ENCODE measurements around the gene EMP3. TPM values are rescaled to one million over a fixed set of nuclear protein-coding genes. Genes with fewer than 3 reads are reported as not detected.

EMP3 gene
- total and polyA plus RNA-seq, 9 of the 15 experiments (the other 6 are each of a cell fraction or from before 2014, with no cell fraction given), result 123 to 386 (median 296) TPM

- TF ChIP-seq MAX (CRISPR knock-in tag; IDR thresholded peaks at IDR 0.05), result no peak
- no peak for TF ChIP-seq POLR2AphosphoS5 (IDR thresholded peaks at IDR 0.05; ENCODE audit: control insufficient read depth, insufficient read depth, low read depth, low read length)
Observed at GRCh38 chr19:48296963-48297734, 28.2 kb upstream of the EMP3 start (continued).

- 59% methylated on average over 16 of the region's 16 CpGs for WGBS (ENCODE audit: insufficient coverage, low coverage, missing lambda C conversion rate)
- POLR2A ChIA-PET, result interaction anchor here (0.6 kb wide), 1 partner anchor 321 kb away, joined by 3 read pairs; the partner anchor contains the start of gene SPHK2
- H3K4me2 ChIP-seq (ENCODE audit: insufficient read depth, low read length), result no peak overlapping the region
- TF ChIP-seq ZKSCAN8 (CRISPR knock-in tag; IDR thresholded peaks at IDR 0.05) (no peak), KLF10 (CRISPR knock-in tag; IDR thresholded peaks at IDR 0.05) (no peak), ILF3 (IDR thresholded peaks at IDR 0.05; ENCODE audit: borderline replicate concordance) (no peak), TSHZ1 (CRISPR knock-in tag; IDR thresholded peaks at IDR 0.05) (no peak), PCBP2 (IDR thresholded peaks at IDR 0.05; ENCODE audit: low read depth, low read length, poor library complexity, severe bottlenecking) (no peak), JUN (IDR thresholded peaks at IDR 0.05; ENCODE audit: borderline replicate concordance, low read depth, low read length) (no peak), JUN (CRISPR knock-in tag; IDR thresholded peaks at IDR 0.05; ENCODE audit: borderline replicate concordance) (no peak), ZBTB5 (IDR thresholded peaks at IDR 0.05) (no peak), L3MBTL2 (IDR thresholded peaks at IDR 0.05) (no peak), ZNF24 (IDR thresholded peaks at IDR 0.05) (no peak)
- TF ChIP-seq, protein P1, sequence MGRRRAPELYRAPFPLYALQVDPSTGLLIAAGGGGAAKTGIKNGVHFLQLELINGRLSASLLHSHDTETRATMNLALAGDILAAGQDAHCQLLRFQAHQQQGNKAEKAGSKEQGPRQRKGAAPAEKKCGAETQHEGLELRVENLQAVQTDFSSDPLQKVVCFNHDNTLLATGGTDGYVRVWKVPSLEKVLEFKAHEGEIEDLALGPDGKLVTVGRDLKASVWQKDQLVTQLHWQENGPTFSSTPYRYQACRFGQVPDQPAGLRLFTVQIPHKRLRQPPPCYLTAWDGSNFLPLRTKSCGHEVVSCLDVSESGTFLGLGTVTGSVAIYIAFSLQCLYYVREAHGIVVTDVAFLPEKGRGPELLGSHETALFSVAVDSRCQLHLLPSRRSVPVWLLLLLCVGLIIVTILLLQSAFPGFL (CRISPR knock-in tag; IDR thresholded peaks at IDR 0.05), result no peak
Observed at GRCh38 chr19:48297975-48298374, 27.4 kb upstream of the EMP3 start.

More at GRCh38 chr19:48297975-48298374, 27.4 kb upstream of the EMP3 start:
- H4K20me1 ChIP-seq (replicated peaks; ENCODE audit: control insufficient read depth, insufficient read depth, low read length), result no peaks in the 10 kb centered on the region
- no peaks in the 10 kb centered on the region for H3K79me2 ChIP-seq (ENCODE audit: control insufficient read depth, insufficient read depth, low read length)
- no peak for FAIRE-seq
- no peak for DNase-seq (ENCODE audit: extremely low read depth in 1 of 4, low spot score in 3 of 4)
- no TSS peak for BruUV-seq (replicated peaks)
- H3K9me3 ChIP-seq (replicated peaks; ENCODE audit: control insufficient read depth, insufficient read depth, low read depth, low read length), result no peaks in the 10 kb centered on the region
- in situ Hi-C loops (cut with MboI), result no loop called here
- H3K9ac ChIP-seq (ENCODE audit: insufficient read depth in 1 of 2, low read depth in 2 of 2, low read length in 2 of 2), result no peak overlapping the region
- no peak overlapping the region for H3K4me3 ChIP-seq
- H3K36me3 ChIP-seq (ENCODE audit: control insufficient read depth, insufficient read depth, low read length), result no peaks in the 10 kb centered on the region
- no peak overlapping the region for H3K27ac ChIP-seq (ENCODE audit: extremely low read depth, low read depth, low read length)
- CTCF ChIA-PET (ENCODE audit: low intra/inter-chr PET ratio), result no interaction called here
- H3K9me1 ChIP-seq (ENCODE audit: control insufficient read depth, insufficient read depth, low read length), result no peaks in the 10 kb centered on the region
- ATAC-seq, result no peak
- peaks cover 0 to 9% of the 10 kb centered on the region in 2 experiments; a peak in 2 of 5 replicates for H3K27me3 ChIP-seq (ENCODE audit: control insufficient read depth in 2 of 2, insufficient read depth in 2 of 2, low read length in 2 of 2)
- intact Hi-C loops (cut with micrococcal nuclease), result loop anchor here (10.0 kb wide), 1 partner anchor 193 kb away; no protein-coding TSS in a partner anchor
- H3K4me1 ChIP-seq (replicated peaks in 1 of 2; ENCODE audit: control insufficient read depth in 2 of 2, insufficient read depth in 2 of 2, low read length in 2 of 2), result peaks cover 0 to 18% of the 10 kb centered on the region in 2 experiments; a peak in 2 of 5 replicates
- H2AFZ ChIP-seq (ENCODE audit: low read depth, low read length), result no peak overlapping the region

Data from K562 (cell line).